Activated CD8-positive, alpha-beta memory T cell treated with anti-CD3 and anti-CD28 coated beads, Interleukin-2, amount 50 U/mL, for 1 hour (primary cell): Measurements from ENCODE around the gene PEX12.
"Not testable (repeated sequence)": the region's sequence is repeated elsewhere in the genome, so short reads cannot be mapped to it uniquely, and the experiment has no call there.

Source experiments
- DNase-seq: peaks from one replicate; pipeline ENCODE4 v3.0.0-alpha.2; 2020; ENCODE audit errors: extremely low read depth

Gene PEX12

DNA sequence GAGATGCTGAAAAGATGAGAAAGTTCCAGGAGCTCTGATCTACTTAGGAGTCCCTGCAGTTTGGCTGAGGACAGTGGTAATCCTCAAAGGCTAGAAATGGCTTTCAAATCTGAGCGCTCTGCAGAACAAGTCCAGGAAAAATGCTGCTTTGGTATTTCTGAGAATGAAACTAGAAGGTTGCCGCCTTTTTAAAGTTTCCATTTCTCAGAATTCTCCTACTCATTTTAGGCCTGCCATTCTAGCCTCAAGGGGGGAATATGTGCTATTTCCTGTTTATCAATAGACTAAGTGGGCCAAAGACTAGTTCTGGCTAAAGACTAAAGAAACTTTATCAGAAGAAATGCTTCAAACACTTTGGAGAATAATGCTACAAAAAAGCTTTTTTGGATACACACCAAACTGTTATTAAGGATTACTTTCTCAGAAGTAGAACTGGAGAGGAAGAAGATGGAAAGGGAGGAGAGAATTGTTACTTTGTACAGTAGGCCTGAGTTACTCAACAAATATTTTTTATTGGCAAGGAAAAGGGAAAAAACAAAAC is 40.7 kb downstream of the PEX12 start, which contains the start of gene SLFN12L:
SLFN12L (minus strand) TSS at position 78 of the 541 bp plus-strand sequence. CDS start 15,314 bp downstream, outside the sequence.
- DNase-seq, result no peak

DNA sequence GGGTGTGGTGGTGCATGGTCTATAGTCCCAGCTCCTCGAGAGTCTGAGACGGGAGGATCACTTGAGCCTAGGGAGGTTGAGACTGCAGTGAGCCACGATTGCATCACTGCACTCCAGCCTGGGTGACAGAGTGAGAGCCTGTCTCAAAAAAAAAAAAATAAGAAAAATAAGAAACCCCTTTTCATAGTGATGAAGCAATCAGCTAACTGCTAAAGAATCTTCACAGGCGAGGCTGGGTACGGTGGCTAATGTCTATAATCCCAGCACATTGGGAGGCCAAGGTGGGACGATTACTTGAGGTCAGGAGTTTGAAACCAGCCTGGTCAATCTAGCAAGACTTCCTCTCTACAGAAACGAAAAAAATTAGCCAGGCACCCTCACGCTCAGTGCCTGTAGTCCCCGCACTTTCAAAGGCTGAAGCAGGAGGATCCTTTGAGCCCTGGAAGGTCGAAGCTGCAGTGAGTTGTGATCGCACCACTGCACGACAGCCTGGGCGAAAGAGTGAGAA is 41.7 kb downstream of the PEX12 start:
- no peak for DNase-seq

DNA sequence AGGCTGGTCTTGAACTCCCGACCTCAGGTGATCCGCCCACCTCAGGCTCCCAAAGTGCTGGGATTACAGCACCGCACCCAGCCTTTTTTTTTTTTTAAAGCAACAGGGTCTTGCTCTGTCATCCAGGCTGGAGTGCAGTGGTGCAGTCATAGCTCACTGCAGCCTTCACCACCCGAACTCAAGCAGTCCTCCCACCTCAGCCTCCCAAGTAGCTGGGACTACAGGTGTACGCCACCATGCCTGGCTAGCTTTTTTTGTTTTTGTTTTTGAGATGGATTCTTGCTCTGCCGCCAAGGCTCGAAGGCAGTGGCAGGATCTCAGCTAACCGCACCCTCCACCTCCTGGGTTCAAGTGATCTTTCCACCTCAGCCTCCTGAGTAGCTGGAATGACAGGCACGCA is 43.0 kb downstream of the PEX12 start:
- not testable (repeated sequence) for DNase-seq

DNA sequence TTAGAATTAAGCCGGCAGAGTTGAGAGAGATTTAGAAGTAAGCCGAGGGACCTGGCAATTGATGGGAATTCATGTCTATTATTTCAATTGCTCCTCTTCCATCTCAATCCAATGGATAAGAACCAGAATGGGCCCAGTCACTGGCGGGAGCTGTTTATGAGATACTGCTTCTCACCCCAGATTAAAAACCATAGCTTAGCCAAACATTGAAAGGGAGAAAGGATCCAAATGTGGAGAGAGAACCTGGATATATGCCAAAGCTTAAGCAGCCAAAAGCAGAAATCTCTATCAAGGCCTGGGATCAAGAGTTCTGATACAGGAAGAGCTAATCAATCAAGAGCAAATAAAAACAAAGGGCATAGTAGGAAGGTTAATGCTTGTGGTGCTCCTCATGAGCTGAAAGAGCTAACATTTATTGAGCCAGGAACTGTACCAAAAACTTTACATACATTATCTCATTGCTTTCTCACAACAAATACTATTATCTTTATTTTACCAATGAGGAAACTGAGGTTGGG is 43.7 kb downstream of the PEX12 start:
- DNase-seq, result no peak

DNA sequence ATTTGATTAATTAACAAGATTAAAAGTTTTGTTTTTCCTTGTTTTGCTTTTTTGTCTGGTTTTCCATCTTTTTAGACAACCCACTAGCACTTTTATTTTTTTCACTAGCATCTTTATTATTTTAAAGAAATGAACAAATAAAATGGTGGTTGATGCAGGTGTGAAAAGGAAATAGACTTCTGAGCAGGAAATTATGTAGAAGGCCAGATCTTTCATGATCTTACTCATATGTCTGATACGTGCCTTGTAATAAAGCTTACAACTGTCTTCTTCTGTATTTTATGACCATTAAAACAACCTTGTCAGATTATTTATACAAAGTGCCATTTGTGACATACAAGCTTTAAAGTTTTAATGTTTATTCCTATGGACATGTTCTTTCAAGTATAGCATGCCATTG is 47.2 kb downstream of the PEX12 start:
- no peak for DNase-seq

DNA sequence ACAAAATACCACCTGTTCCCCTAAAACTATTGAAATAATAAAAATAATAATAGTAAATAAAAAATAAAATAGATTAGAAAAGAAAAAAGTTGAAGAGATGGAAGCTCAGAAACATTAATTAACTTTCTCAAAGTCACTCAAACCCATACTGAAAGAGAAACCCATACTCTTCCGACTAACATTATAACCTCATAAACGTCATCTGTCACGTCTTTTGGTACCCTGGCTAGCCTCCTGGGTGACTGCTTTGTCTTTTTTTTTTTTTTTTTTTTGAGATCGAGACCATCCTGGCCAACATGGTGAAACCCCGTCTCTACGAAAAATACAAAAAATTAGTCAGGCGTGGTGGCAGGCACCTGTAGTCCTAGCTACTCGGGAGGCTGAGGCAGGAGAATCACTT is 48.5 kb downstream of the PEX12 start:
- DNase-seq, result no peak

DNA sequence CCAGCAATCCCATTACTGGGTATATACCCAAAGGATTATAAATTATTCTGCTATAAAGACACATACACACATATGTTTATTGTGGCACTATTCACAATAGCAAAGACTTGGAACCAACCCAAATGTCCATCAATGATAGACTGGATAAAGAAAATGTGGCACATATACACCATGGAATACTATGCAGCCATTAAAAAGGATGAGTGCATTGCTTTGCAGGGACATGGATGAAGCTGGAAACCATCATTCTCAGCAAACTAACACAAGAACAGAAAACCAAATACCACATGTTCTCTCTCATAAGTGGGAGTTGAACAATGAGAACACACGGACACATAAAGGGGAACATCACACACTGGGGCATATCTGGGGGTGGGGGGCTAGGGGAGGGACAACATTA is 49.0 kb downstream of the PEX12 start:
- DNase-seq, result not testable (repeated sequence)
